Measurements from ENCODE around the gene NBEA.

NBEA gene

DNA sequence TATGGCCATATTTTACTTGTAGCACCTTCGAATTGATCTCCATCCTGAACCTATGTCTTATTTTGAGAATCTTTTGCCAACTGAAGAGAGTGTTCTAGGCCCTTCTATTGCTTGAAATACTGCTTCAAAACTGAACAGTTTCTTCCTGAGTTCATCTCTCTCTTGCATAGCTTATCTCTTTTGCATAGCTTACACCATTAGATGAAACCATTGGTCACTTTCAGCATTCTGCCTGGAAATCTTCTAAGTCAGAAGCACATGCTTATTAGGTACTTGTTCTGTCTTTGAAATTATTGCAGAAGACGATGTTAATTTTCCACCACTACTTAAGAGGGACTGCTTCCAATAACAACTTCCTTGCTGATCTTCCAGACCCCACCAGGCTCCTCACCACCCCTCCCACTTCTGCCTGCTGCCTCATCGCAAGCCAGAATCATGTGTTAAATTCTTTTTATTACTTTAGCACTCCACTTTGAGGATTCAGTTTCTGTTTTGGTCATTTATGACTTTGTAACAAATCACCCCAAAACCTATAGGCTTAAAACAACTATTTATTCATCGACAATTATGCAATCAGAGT lies 656.8 kb downstream of the NBEA start:
- H3K4me1 ChIP-seq (ENCODE audit: control insufficient read depth, insufficient read depth, low read length, unreplicated experiment) = no peaks in the 10 kb centered on the region
- H3K36me3 ChIP-seq (ENCODE audit: insufficient read depth, low read length) = no peaks in the 10 kb centered on the region
- H3K27me3 ChIP-seq (ENCODE audit: insufficient read depth, low read length) = no peaks in the 10 kb centered on the region
- H3K27ac ChIP-seq (ENCODE audit: low read depth, low read length) = no peak overlapping the region
- H3K4me3 ChIP-seq (ENCODE audit: low read depth, low read length) = no peak overlapping the region
- no peaks in the 10 kb centered on the region for H3K79me2 ChIP-seq (ENCODE audit: control insufficient read depth, insufficient read depth, low read length, unreplicated experiment)
- H2AFZ ChIP-seq (ENCODE audit: low read length, unreplicated experiment) = no peak overlapping the region

DNA sequence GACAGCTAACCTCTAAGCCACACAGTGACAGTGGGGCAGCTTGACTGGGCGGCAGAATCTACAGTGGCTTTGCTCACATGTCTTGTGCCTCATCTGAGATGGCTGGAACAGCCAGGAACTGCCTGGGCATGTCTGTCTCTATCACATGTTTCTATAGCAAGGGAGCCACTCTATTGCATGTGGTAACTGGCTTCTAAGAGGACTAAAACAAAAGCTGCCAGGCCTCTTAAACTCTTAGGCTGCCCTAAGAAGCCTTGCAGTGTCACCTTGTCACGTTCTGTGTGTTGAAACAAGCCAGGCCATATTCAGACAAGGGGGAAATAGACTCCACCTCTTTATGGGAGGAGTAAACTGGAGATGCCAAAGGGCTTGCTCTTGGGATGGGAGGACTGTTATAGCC lies 657.3 kb downstream of the NBEA start:
- Histone ChIP-seq H2AFZ (ENCODE audit: low read length, unreplicated experiment) (no peak overlapping the region), H3K27ac (ENCODE audit: low read depth, low read length) (no peak overlapping the region), H3K36me3 (ENCODE audit: insufficient read depth, low read length) (no peaks in the 10 kb centered on the region)

DNA sequence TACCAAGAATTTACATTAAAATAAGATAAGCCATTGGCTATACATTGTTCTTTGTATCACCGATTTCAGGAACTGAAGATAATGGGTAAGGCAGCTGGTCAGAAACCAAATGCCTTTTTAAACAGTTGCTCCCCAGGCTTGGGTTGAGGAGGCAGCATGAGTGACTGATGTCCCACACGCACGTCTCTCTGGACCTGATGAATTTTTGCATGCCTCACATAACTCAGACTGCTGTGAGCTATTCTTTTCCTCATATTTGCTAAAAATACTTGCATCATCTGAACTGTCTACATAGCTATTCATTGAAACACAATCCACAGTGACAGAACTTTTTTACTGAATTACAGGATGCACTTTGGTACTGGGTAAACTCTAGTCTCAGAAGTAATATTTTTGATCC lies 658.1 kb downstream of the NBEA start:
- Histone ChIP-seq H2AFZ (ENCODE audit: low read length, unreplicated experiment) (no peak overlapping the region), H3K79me2 (ENCODE audit: control insufficient read depth, insufficient read depth, low read length, unreplicated experiment) (no peaks in the 10 kb centered on the region), H3K4me1 (ENCODE audit: control insufficient read depth, insufficient read depth, low read length, unreplicated experiment) (no peaks in the 10 kb centered on the region), H3K27me3 (ENCODE audit: insufficient read depth, low read length) (no peaks in the 10 kb centered on the region), H3K36me3 (ENCODE audit: insufficient read depth, low read length) (no peaks in the 10 kb centered on the region), H3K27ac (ENCODE audit: low read depth, low read length) (no peak overlapping the region), H3K4me3 (ENCODE audit: low read depth, low read length) (no peak overlapping the region)

More for the DNA sequence above, 657.3 kb downstream of the NBEA start:
- Histone ChIP-seq H3K4me1 (ENCODE audit: control insufficient read depth, insufficient read depth, low read length, unreplicated experiment) (no peaks in the 10 kb centered on the region), H3K27me3 (ENCODE audit: insufficient read depth, low read length) (no peaks in the 10 kb centered on the region), H3K79me2 (ENCODE audit: control insufficient read depth, insufficient read depth, low read length, unreplicated experiment) (no peaks in the 10 kb centered on the region), H3K4me3 (ENCODE audit: low read depth, low read length) (no peak overlapping the region)

DNA sequence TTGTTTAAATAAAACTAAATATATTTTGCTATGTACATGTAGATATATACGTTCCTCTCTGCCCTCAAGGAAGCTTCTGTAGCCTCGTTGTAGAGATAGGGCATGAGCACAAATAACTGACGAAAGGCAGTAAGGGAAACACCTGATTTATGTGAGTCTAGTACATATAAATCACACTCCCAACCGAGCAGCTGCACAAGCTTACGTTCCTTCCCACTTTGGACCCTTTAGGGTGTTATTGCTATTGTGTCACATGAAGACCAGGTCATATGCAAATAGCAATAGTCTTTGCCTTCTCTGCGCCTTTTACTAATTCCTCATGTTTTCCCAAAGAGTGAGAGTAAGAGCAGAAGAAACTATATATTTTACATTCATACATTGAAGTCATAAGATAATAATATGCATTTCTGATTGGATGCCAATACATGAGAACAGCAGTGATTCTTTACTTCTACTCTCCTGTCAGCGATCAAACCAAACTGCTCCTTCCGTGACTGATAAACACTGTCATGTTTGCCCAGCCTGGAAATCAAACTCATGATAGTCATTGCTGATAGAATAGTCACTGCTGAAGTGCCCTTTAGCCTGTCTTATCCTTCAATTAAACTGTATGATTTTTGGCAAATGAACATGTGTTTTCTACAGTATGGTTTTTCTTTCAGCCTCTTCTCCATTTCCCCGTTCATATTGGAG lies 661.7 kb downstream of the NBEA start:
- no peaks in the 10 kb centered on the region for H3K27me3 ChIP-seq (ENCODE audit: insufficient read depth, low read length)
- H3K4me1 ChIP-seq (ENCODE audit: control insufficient read depth, insufficient read depth, low read length, unreplicated experiment) = no peaks in the 10 kb centered on the region
- H2AFZ ChIP-seq (ENCODE audit: low read length, unreplicated experiment) = no peak overlapping the region
- H3K27ac ChIP-seq (ENCODE audit: low read depth, low read length) = no peak overlapping the region
- H3K4me3 ChIP-seq (ENCODE audit: low read depth, low read length) = no peak overlapping the region
- H3K79me2 ChIP-seq (ENCODE audit: control insufficient read depth, insufficient read depth, low read length, unreplicated experiment) = no peaks in the 10 kb centered on the region
- no peaks in the 10 kb centered on the region for H3K36me3 ChIP-seq (ENCODE audit: insufficient read depth, low read length)

DNA sequence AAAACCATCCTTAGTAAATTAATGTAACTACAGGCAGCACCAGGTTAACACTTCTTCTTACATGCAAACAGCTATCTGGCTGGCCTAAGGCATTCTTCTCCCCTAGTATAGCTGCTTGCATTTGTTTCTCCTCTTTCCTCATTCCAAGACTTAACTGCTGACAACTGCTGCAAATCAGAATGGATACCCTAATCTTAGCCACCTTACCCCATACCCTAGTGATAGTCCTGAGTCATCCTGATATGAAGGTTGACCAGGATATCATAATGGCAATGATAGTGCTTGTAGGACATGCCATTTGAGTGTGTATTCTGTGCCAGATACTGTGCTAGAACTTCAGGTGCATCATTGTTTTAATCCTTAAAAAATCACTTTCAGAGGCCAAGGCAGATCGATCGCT lies 672.6 kb downstream of the NBEA start:
- Histone ChIP-seq H3K4me3 (ENCODE audit: low read depth, low read length) (no peak overlapping the region), H3K79me2 (ENCODE audit: control insufficient read depth, insufficient read depth, low read length, unreplicated experiment) (no peaks in the 10 kb centered on the region), H3K27me3 (ENCODE audit: insufficient read depth, low read length) (no peaks in the 10 kb centered on the region), H2AFZ (ENCODE audit: low read length, unreplicated experiment) (no peak overlapping the region), H3K27ac (ENCODE audit: low read depth, low read length) (no peak overlapping the region), H3K36me3 (ENCODE audit: insufficient read depth, low read length) (no peaks in the 10 kb centered on the region), H3K4me1 (ENCODE audit: control insufficient read depth, insufficient read depth, low read length, unreplicated experiment) (no peaks in the 10 kb centered on the region)

DNA sequence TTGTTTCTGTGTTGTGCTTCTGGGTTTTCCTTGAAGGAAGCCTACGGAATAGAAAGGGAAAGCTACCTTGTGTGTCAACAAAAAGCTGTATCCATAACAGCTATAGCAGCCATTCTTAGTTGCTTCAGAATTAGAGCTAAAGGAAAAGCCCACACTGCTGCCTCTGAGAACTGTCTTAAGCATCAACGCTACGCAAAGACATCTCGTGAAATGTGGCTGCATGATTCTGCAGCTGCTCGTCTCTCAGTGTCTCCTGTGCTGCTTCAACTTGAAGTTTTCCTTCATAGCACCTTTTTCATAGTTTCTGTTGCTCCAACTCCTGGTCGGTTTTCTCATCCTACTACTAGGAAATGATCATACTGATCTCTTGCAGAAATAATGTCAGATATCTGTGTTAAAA lies 675.4 kb downstream of the NBEA start:
- Histone ChIP-seq H3K79me2 (ENCODE audit: control insufficient read depth, insufficient read depth, low read length, unreplicated experiment) (no peaks in the 10 kb centered on the region), H3K36me3 (ENCODE audit: insufficient read depth, low read length) (no peaks in the 10 kb centered on the region), H3K4me3 (ENCODE audit: low read depth, low read length) (no peak overlapping the region), H2AFZ (ENCODE audit: low read length, unreplicated experiment) (no peak overlapping the region), H3K4me1 (ENCODE audit: control insufficient read depth, insufficient read depth, low read length, unreplicated experiment) (no peaks in the 10 kb centered on the region), H3K27ac (ENCODE audit: low read depth, low read length) (no peak overlapping the region), H3K27me3 (ENCODE audit: insufficient read depth, low read length) (no peaks in the 10 kb centered on the region)

DNA sequence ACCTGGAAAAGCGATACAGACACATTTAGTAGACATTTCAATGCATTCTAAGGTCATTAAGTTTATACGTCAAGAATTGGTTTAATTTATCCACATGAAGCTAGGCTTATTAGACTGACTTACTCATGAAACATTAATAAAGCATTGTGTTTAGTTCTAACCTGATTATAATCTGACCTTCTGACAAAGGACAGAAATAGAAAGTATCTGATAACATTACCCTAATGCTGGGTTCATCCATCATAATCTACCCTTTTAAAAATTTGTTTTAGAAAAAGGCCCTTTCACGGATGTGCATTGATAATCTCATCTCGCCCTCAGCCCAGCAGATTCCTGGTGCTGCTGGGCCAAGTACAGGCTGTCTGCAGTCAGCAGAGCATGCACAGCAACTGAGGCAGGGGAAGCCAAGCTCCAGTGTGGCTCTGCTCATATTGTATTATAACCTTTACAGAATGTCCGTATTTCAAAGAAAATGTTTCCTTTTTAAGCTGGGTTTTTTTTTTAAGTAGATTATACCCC lies 676.6 kb downstream of the NBEA start:
- Histone ChIP-seq H3K79me2 (ENCODE audit: control insufficient read depth, insufficient read depth, low read length, unreplicated experiment) (no peaks in the 10 kb centered on the region), H3K4me3 (ENCODE audit: low read depth, low read length) (no peak overlapping the region), H3K36me3 (ENCODE audit: insufficient read depth, low read length) (no peaks in the 10 kb centered on the region), H3K4me1 (ENCODE audit: control insufficient read depth, insufficient read depth, low read length, unreplicated experiment) (no peaks in the 10 kb centered on the region), H3K27me3 (ENCODE audit: insufficient read depth, low read length) (no peaks in the 10 kb centered on the region), H2AFZ (ENCODE audit: low read length, unreplicated experiment) (no peak overlapping the region), H3K27ac (ENCODE audit: low read depth, low read length) (no peak overlapping the region)

DNA sequence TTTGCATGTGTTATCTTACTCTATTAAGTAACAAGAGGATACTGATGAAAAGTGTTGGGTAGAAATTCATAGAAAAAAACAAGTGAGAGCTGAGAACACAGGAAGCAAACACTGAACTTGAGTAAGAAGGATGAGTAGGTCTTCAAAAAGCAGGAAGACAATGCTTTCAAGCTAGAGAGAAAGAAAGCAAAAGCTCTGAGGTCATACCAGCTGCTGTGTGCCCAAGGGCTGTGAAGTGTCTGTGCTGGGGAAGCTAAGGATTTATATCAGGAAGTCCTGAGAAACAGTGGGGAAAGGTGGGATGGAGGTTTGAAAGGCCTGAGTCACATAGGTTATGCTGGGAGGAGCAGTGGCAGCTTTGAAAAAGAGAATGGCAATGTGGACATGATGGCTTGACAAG lies 679.9 kb downstream of the NBEA start:
- H3K4me1 ChIP-seq (ENCODE audit: control insufficient read depth, insufficient read depth, low read length, unreplicated experiment) = peaks cover 3% of the 10 kb centered on the region
- H3K4me3 ChIP-seq (ENCODE audit: low read depth, low read length) = no peak overlapping the region
- H3K79me2 ChIP-seq (ENCODE audit: control insufficient read depth, insufficient read depth, low read length, unreplicated experiment) = no peaks in the 10 kb centered on the region
- H2AFZ ChIP-seq (ENCODE audit: low read length, unreplicated experiment) = no peak overlapping the region
- no peak overlapping the region for H3K27ac ChIP-seq (ENCODE audit: low read depth, low read length)
- H3K27me3 ChIP-seq (ENCODE audit: insufficient read depth, low read length) = no peaks in the 10 kb centered on the region
- no peaks in the 10 kb centered on the region for H3K36me3 ChIP-seq (ENCODE audit: insufficient read depth, low read length)

DNA sequence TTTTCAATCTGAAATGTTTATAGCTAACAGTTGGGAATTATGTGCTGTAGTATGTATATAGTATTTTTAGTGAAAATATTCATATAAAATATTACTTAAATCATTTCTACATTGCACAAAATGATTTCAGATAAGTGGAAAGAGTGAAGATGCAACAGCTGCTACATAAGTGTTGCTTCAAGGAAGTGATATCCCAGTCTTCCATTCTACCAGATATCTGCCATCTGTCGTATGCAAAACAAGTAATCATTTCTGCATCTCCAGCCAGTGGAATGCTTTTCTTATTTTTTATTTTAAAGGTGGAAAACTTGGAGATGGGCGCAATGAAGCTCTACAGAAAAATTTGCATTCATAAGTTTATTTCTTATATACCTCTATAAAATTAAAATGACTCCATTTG lies 687.0 kb downstream of the NBEA start:
- no peaks in the 10 kb centered on the region for H3K79me2 ChIP-seq (ENCODE audit: control insufficient read depth, insufficient read depth, low read length, unreplicated experiment)
- H3K4me1 ChIP-seq (ENCODE audit: control insufficient read depth, insufficient read depth, low read length, unreplicated experiment) = peaks cover 6% of the 10 kb centered on the region
- H3K27ac ChIP-seq (ENCODE audit: low read depth, low read length) = no peak overlapping the region
- H3K36me3 ChIP-seq (ENCODE audit: insufficient read depth, low read length) = no peaks in the 10 kb centered on the region
- H3K27me3 ChIP-seq (ENCODE audit: insufficient read depth, low read length) = no peaks in the 10 kb centered on the region
- no peak overlapping the region for H3K4me3 ChIP-seq (ENCODE audit: low read depth, low read length)
- no peak overlapping the region for H2AFZ ChIP-seq (ENCODE audit: low read length, unreplicated experiment)

DNA sequence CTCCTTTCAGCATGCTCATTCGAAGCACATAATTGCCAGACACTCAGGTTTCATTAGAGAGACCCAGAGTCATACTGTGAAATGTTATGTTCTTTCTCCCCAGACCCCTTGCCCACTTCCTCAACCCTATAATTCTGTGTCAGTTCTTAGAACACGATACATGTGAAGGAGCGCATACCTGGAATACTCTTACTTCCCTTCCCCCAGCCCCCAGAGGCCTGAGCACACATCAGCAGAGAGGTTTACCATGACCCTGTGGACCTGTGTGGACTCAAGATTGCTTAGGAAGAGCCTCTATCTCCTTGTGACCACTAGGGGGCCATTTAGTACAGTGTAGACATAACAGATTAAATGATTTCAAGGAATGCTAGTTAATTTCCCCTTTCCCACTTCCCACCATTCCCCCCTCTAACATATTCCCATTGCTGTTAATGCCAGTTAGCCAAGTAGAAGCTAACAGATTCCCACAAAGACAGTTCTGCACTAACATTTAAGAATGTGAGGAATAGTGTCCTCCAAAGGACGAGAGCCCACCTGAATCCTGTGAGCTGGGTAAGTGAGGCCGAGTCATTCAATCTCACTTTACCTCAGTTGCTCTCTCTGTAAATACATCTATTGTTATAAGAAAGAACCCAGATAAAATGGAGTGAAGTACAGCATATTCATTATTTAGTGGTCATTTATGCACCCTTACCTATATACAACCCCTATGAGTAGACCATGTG lies 688.6 kb downstream of the NBEA start:
- no peak overlapping the region for H2AFZ ChIP-seq (ENCODE audit: low read length, unreplicated experiment)

DNA sequence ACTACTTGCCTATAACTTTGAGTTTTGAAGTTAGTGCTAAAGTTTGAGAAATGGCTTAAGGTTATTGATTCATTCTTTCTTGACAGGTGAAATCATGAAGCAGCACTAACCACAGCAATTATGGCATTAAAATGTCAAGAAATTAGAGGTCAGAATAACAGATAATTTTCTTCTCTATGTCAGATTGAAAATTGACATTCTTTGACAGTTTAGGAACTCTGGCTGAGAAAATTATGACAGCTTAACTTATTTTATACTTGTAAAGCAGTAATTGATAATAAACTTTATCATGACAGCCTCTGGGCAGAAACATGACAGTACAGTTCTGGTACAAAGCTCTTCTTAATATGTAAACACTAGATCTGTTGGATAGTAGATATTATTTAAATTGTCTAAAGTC lies 689.6 kb downstream of the NBEA start:
- H3K36me3 ChIP-seq (ENCODE audit: insufficient read depth, low read length) = no peaks in the 10 kb centered on the region
- H3K4me3 ChIP-seq (ENCODE audit: low read depth, low read length) = no peak overlapping the region
- H3K4me1 ChIP-seq (ENCODE audit: control insufficient read depth, insufficient read depth, low read length, unreplicated experiment) = peaks cover 3% of the 10 kb centered on the region
- no peak overlapping the region for H3K27ac ChIP-seq (ENCODE audit: low read depth, low read length)
- no peaks in the 10 kb centered on the region for H3K79me2 ChIP-seq (ENCODE audit: control insufficient read depth, insufficient read depth, low read length, unreplicated experiment)
- H3K27me3 ChIP-seq (ENCODE audit: insufficient read depth, low read length) = no peaks in the 10 kb centered on the region
- H2AFZ ChIP-seq (ENCODE audit: low read length, unreplicated experiment) = no peak overlapping the region

More for the DNA sequence above, 688.6 kb downstream of the NBEA start:
- H3K4me1 ChIP-seq (ENCODE audit: control insufficient read depth, insufficient read depth, low read length, unreplicated experiment) = peaks cover 6% of the 10 kb centered on the region
- no peaks in the 10 kb centered on the region for H3K27me3 ChIP-seq (ENCODE audit: insufficient read depth, low read length)
- no peaks in the 10 kb centered on the region for H3K36me3 ChIP-seq (ENCODE audit: insufficient read depth, low read length)
- no peak overlapping the region for H3K4me3 ChIP-seq (ENCODE audit: low read depth, low read length)
- H3K79me2 ChIP-seq (ENCODE audit: control insufficient read depth, insufficient read depth, low read length, unreplicated experiment) = no peaks in the 10 kb centered on the region
- no peak overlapping the region for H3K27ac ChIP-seq (ENCODE audit: low read depth, low read length)
